Left renal pelvis (tissue), 4 donors: Measurements from ENCODE around the gene TMEM175. TPM values are rescaled to one million over a fixed set of nuclear protein-coding genes. Genes with fewer than 3 reads are reported as not detected.
"Not testable (repeated sequence)": the region's sequence is repeated elsewhere in the genome, so short reads cannot be mapped to it uniquely, and the experiment has no call there.

Experiments used
- DNase-seq, 4 donors: peaks; one replicate each; pipeline ENCODE4 v3.0.0-alpha.2; 2013; ENCODE audit warnings: low read depth in 4 of 4, low spot score in 3 of 4
- polyA plus RNA-seq, 4 donors: library from polyadenylated mRNA; unstranded; fragments of 120-200 nt; gene quantifications; one replicate each; pipeline ENCODE4 v1.2.1, GENCODE V29; 2013; ENCODE audit not compliant: insufficient read length in 4 of 4

The TMEM175 gene
- polyA plus RNA-seq, 4 donors: 20.2 to 25.6 (median 25.5) TPM

DNA sequence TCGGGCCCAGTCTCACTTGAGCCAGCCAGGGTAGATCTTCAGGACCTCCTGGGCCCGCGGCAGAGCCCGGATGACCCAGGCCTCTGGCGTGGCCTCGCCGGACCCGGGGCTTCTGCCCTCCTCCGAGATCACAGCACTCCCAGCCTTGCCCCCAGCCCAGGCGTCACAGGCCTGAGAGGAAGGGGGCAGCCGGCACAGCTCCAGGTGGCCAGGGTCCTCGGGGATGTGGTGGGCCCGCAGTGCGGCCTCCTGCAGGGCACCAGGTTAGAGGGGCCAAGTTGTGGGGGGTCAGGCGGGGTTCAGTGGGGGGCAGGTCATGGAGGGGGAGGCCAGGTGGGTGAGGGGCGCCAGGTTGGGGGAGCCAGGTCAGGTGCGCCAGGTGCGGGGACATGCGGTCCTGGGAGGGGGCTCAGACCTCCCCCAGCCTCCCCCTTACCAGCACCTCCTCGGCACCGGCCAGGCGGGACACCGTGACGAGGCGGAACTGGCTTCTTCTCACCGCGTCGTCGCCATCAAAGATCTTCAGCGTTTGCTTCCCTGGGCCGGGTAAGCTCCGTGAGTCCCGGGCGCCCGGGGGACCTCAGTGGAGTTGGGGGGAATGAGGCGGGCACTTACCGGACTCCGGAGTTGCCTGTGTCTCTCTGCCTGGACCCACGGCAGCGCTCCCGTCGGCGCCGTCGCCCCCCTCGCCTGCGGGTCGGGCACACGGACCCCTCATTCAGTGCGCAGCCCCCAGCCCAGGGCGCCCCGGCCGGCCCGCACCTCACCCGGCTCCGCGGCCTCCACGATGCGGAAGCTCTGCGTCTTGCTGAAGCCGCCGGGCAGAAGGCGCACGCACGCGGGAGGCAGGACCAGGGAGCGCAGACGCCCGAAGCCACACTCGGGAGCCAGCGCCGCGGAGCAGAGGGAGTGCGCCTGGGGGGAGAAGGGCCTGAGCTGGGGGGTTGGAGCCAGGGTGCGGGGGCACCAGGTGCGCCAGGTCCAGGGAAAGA is 35.1 kb downstream of the TMEM175 start:
- no peak for DNase-seq

DNA sequence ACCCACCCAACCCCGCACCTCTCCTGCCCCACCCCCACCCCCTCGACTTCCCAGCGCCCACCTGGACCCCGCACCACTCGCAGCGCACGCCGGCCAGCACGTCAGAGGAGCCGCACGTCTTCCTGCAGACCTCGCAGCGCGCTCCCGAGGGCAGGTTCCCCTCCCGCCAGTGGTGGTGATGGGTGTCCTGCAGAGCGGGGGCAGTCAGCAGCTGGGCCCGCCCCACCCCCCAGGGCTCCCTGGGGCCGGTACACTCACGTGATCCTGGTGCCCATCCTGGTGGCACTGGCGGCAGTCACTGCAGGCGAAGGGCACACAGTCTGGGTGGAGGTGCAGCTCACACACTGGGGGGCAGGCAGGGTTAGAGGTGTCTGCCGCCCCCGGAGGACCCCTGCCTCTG is 36.0 kb downstream of the TMEM175 start:
- DNase-seq: no peak

DNA sequence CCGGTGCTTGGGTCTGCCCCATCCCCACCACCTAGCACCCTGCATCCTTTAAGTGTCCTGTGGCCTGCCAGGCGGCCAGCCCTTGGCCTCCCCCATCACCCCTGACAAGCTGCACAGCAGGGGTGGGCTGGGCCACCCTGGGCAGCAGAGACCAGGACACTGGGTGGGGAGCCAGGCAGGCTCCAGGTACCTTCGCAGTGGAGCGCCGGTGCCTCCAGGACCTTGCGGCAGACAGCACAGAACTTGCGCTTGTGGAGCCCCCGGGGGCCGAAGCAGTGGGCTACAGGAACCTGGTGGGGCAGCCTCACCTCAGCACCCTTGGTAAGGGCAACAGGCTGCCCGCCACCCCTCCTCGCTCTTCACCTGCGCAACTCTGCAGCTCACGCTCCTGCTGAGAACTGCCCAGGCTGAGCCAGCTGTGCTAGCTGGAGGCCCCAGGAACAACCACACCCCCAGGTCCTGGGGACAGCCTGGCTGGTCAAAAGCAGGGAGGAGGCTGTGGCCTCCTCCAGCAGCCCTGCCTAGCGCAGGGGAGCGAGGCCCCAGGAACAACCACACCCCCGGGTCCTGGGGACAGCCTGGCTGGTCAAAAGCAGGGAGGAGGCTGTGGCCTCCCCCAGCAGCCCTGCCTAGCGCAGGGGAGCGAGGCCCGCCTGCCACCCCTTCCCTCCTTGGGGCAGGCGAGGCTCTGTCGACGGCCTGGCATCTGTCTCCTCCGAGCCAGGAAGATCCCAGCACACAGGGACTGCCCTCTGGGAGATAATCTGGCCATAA is 36.5 kb downstream of the TMEM175 start:
- no peak for DNase-seq

DNA sequence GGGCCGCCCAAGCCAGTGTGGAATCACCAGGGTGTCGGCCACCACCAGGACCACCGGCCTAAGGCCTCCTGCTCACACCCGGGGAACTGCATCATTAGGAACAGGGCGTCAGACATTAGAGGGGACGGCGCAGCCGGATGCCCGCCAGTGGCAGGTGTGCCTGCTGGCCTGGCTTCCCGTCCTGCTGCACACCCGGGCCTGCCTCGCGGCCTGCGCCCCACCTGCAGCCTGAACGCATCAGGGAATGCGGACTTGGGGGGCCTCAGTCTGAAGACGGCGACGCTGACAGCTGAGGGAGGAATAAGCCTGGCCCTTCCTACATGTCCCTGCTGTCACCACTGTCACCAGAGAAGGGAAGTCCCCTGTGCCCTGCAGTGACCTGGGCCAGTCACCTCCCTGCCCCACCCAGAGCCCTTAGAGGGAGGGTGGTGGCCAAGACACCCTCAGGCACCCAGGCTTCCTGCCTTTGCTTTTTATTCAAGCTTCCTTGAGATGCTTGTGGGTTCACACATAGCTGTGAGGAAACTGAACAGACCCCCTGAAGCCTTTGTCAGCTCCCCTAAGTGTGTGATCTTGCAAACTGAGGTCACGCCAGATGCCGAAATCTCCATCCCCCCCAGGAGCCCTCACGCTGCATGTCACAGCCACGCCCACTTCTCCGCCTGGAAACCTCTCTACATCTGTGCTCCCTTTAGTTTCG is 37.9 kb downstream of the TMEM175 start:
- DNase-seq: no peak

DNA sequence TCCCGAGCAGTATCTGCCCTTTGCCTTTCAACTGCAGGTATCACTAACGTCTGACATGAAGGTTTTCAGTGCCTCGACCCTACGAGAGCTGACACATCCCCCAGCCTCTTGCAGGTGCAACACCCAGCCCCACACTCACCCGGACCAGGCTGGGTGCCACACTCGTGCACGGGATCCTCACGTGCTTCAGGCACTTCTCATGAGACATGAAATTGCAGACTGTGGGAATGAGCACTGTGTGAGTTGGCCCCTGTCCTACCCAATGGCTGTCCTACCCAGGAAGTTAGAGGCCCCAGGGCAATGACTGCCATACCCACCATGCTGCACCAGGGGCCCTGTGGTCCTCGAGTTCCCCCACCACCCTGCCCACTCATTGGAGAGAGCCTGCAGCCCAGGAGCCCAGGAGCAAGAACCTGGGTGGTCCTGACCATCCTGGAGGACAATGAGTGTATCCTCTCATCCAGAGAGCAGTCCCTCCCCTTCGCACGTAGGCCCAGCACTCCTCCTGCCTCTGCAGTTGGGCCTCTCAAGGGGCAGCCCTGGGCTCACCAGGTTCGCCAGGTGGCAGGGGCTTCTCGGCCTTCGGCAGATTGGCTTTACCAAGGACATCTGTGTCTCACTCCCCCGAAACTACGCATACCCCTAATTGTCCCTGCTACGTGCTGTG is 38.7 kb downstream of the TMEM175 start:
- DNase-seq: no peak

DNA sequence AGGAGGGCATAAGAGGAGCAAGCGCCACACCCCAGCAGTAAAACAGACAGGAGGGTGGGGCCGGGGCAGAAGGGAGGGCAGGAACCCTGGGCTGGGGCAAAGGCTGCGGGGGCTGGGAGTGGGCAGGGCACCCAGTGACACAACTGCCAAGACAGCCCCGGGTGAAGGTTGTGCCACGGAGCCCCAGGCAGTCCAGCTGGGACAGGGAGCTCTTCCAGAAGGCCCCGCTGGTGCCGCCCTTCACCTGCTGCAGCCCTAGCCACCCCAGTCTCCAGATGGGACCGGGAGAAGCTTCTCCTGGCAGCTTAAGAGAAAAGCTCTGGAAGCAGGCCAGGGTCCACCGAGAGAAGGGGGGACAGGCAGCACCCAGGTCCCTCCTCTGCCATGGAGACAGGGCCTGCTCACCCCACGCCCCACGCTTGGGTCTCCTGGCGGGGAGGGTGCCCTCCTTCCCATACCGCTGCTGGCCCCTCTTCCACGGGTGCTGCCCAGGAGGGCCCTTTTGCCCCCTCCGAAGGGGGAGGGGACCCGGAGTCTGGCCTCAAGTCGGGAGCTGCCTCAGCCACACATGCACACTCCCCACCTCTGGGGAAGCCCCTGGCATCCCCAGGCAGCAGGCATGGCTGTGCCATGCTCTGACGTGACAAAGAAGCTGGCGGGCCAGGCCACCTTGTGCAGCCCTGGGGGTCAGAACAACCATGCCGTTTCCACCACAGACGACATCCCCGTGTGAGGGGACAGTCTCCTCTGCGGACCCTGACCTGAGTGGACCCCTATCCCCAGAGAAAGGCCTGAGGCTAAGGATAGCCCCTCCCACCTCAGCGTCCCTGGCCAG is 39.6 kb downstream of the TMEM175 start:
- DNase-seq: no peak

DNA sequence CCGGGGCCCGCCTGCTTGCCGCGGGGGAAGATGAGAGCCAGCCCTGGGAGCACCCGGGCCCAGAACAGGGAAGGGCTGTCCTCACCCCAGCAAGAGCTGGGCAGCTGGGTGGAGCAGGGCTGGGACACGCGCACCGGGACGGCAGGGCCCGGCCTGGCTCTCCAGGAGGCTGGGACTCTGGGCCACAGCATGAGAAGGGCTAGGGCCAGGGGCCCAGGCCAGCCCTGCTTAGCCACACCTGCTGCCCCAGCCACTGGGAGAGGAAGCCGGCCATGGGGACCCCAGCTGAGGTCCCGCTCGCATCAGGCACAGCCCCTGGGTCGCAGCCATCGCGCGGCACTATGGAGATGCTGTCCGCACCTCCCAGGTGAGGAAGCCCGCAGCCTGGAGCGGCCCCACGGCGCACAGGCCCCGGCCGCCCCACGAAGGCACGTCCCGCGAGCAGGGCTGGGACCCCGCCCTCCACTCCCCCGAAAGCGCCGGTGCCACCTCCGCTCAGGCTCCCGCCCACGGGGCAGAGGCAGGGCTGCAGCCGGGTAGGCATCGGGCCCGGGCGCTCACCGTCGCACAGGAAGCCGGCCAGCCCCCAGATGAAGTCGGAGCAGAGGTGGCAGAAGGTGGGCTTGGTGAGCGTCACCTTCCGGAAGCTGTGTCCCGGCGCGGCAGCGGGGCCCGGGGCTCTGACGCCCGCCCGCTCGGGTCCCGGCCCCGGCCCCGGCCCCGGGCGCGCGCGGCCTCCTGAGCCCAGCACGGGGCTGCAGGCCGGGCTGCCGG is 40.6 kb downstream of the TMEM175 start:
- DNase-seq: no peak

DNA sequence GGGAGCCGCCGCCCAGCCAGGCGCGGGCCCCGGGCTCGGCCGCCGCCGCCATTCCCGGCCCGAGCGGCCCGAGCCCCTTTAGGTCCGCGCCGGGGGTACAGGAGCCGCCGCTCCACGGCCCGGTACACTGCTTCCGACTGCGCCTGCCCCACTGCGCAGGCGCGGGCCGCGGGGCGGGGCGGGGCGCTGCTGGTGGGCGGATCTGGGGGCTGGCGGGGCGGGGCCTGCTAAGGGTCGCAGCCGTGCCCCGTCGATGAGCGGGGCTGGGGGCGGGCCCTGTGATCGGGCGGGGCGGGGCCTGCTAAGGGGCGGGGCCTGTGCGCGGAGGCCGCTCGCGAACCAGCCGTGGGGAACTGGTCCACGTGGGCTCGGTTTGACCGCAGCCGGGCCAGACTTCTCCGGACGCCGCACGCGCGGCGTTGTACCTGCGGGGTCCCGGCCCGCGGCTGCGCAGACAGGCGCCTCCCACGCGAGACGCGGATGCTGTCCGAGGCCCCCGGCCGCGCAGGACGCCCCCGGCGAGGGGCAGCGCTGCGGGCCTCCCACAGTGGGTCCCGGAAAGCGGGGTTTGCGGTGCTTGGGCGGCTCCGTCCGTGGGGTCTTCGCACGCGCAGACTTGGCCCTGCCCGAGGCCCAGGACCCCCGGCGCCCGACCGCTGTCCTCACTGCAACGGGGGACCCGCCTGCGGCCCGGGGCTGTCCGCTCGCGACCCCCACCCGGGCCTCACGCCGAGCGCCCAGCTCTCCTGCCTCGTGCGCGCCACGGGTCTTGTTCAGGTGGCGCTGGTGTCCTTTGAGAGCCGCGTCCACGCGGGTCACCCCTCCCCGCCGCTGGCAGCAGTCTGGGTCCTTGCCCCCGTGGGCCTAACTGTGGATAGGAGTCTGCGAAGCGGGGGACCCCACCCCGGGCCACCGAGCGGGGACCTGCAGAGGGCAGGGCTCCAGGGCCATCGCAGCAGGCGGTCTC is 41.5 kb downstream of the TMEM175 start, which contains the start of gene DGKQ:
TSS of gene DGKQ (minus strand) at position 139 of the 967 bp plus-strand sequence. CDS start at position 52, 87 bp downstream.
- no peak for DNase-seq

DNA sequence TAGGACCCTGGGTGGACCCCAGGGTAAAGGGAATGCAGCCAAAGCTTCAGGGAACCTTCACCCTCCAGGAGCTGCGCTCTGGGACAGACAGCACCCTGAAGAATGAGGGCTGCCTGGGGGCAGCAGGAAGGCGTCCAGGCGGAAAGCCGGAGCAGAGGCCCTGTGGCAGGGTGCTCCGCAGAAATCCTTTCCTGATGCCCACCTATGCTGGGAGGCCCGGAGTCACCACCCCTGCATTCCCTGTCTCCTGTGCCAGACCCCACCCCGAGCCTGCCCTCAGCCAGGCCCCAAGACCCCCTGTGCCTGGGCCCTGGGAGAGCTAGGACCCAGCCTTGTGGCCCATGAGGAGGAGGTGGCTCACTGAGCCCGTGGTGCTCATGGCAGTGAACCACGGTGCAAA is 42.4 kb downstream of the TMEM175 start:
- no peak for DNase-seq

DNA sequence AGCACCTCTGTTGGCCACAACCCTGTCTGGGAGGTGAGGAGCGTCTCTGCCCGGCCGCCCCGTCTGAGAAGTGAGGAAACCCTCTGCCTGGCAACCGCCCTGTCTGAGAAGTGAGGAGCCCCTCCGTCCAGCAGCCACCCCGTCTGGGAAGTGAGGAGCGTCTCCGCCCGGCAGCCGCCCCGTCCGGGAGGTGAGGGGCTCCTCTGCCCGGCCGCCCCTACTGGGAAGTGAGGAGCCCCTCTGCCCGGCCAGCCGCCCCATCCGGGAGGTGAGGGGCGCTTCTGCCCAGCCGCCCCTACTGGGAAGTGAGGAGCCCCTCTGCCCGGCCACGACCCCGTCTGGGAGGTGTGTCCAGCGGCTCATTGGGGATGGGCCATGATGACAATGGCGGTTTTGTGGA is 43.8 kb downstream of the TMEM175 start:
- not testable (repeated sequence) for DNase-seq

DNA sequence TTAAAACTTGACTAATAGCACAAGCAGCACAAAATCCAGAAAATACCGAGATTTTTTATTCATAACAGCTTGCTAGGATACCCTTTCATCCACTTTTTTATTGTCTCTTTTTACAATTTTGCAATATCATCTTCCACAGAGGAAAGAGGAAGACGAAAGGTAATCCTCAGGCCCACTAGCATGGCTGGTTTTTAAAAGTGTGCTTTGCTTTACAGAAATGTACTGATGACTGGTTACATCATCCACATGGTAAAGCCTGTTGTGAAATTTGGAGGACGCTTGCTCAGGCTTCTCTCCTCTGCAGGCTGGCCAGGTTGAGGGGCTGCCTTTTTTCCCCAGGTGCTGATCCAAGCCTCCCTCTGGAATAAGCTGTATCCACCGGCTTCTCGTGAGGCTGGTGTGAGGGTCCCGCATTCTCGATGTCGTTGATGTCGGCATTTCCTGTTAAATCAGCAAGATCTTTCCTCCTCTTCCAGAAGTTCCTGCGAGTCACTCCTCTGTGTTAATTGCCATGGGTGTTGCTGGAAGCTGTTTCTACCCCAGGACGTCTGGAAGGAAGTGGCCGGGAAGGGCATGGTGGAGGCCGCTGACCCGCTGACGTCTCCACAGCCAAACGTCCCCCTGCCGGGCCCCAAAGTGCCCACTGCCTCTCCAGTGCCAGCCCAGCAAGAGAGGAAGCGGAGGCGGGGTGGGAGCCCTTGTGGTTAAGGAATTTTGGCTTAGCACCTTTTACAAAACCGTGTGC is 46.9 kb downstream of the TMEM175 start:
- no peak for DNase-seq

DNA sequence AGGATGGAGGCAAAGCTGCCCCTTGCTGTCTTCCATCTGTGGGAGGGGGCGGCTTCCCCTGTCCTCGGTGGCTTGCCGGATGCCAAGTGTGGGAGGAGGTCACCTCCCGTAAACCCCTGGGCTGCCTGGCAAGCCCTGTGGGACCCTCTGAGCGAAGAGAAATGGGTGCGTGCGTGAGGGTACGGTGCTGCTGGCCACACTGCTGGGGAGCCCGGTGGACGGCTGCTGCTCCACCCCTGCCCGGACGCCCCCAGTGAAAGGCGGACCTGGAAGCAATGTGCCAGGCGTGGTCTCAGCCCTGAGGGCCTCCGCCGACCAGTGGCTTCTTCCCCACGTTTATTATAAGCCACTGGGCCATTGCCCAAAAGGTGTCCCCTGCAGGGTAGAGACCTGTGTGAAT is 50.0 kb downstream of the TMEM175 start:
- DNase-seq: no peak

DNA sequence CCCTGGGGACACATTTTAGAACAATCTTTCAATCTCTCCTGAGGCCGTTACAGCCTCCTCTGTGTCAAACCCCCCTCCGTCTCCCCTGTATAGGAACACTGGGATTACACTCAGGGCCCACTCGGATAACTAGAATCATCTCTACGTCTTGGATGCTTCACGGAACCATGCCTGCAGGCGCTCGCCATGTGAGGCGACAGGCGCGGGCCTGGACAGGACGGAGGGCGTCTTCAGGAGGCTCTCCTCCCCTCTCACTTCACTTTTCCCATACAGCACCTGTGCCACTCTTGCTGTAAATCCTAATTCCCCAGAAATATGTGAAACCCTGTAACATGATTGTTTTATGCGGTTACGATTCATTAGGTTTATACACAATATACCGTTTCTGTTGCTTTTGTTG is 50.6 kb downstream of the TMEM175 start:
- DNase-seq: no peak

DNA sequence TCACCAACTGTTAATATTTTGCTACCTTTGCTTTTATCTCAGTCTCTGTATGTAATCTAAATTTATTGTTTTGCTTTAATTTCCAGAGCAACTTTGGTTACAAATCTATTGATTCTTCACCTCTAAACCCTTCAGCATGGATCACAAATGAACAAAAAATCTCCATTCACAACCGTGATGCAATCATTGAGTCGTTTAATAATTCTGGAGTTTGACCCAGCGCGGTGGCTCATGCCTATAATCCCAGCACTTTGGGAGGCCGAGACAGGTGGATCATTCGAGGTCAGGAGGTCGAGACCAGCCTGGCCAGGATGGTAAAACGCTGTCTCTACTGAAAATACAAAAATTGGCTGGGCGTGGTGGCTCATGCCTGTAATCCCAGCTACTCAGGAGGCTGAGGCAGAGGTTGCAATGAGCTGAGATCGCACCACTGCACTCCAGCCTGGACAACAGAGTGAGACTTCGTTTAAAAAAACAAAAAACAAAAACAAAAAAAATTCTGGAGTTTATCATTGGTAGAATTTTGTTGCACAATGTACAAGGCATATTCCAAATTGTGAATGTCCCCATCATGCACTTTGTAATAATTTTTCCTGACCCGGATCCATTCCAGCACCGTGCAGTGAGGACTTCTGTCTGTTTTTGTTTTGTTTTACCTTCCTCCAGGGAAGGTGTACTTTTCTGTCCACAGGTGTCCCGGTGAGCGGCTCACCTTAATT is 52.2 kb downstream of the TMEM175 start:
- DNase-seq: no peak

DNA sequence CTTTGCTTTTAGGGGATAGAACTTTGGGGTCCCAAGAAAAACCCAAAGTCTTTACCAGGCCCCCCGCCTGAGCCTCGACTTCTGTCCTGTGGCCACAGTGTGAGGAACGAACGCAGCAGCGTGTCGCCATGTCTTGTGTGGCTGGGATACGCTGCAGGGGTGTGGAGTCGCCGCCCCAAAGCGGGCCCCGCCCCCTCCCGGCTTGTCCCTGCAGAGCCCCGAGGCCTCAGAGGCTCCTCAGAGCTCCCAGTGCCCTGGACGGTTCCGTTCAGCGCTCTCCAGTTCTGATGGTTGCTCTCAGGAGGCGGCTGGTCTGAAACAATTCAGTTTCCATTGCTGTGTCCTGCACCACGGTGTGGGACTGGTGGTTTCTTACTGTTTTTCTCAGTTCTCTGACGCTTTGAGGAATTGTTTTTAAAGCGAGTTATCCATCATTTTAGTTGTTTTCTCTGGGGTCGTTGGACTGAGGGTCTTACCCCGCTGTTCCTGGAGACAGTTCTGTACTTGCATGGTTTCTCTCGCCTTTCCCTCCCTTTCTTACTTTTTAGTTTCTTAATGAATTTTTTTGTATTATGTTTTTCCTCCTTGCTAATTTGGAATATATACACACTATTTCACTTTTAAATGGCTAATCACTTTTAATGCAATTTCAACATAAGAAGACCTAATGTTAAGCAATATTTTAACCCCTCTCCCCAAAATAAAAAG is 53.0 kb downstream of the TMEM175 start:
- no peak for DNase-seq
